GM23338 (cell line): ENCODE data around the gene ERGIC2.

Source experiments
- CTCF ChIP-seq, 2 experiments: fragments of 200-600 bp in 1 of 2; sonication (generic) in 1 of 2; conservative IDR thresholded peaks; 2 replicates each; pipeline versions ENCODE4 v1.5.1 to v1.6.1; 2016 to 2017; ENCODE audit warnings: antibody characterized with exemption in 2 of 2, low read depth in 2 of 2, mild to moderate bottlenecking in 2 of 2, moderate library complexity in 1 of 2
- EZH2 ChIP-seq: fragments of 200-600 bp; sonication (generic); IDR thresholded peaks from one replicate; pipeline ENCODE4 v1.8.0; 2017; ENCODE audit warnings: antibody characterized with exemption, mild to moderate bottlenecking, low read depth; ENCODE audit not compliant: unreplicated experiment
- POLR2AphosphoS5 ChIP-seq: IDR thresholded peaks from 2 replicates; pipeline ENCODE4 v1.6.1; 2016; ENCODE audit warnings: antibody characterized with exemption, low read depth
- REST ChIP-seq: IDR thresholded peaks from one replicate; pipeline ENCODE4 v1.6.1; 2018; ENCODE audit warnings: antibody characterized with exemption; ENCODE audit not compliant: unreplicated experiment

DNA sequence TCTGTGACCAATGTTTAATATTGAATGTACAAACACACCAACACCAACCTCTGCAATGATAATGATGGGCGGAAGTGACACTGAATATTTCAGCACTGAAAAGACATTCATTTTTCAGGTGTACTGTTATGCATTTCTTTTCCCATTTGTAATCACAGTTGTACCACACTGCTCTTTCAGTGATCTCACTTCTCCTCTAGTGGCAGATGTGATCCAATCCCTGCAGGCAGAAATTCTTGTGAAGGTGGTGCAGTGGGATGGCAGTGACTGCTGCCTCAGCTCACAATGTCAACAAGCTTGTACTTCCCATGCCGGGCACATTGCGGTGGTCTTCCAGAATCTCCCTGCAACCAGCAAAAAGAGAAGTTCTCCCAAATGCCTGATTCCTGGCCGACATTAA is 23.0 kb upstream of the ERGIC2 start:
- TF ChIP-seq CTCF (conservative IDR thresholded peaks at IDR 0.05; ENCODE audit: low read depth in 2 of 2) (no peak), EZH2 (no peak), POLR2AphosphoS5 (no peak), REST (no peak)
